HUES6 (cell line): Measurements from ENCODE around the gene MCOLN1.

Experiments used
- H3K27ac ChIP-seq: 2 replicates; pipeline ENCODE4 v1.7.0; 2013; ENCODE audit warnings: low read depth, mild to moderate bottlenecking, low read length, inconsistent platforms
- H3K27me3 ChIP-seq: 2 replicates; pipeline ENCODE4 v1.6.1; 2013; ENCODE audit warnings: low read length; ENCODE audit not compliant: control insufficient read depth, insufficient read depth
- H3K36me3 ChIP-seq: 2 replicates; pipeline ENCODE4 v1.6.1; 2013; ENCODE audit warnings: low read length; ENCODE audit not compliant: control insufficient read depth, insufficient read depth
- H3K4me1 ChIP-seq: 2 replicates; pipeline ENCODE4 v1.6.1; 2013; ENCODE audit warnings: low read length; ENCODE audit not compliant: control insufficient read depth, insufficient read depth
- H3K4me3 ChIP-seq: 2 replicates; pipeline ENCODE4 v1.5.1; 2013; ENCODE audit warnings: low read depth, low read length
- H3K9ac ChIP-seq: one replicate; pipeline ENCODE4 v1.6.1; 2013; ENCODE audit warnings: mild to moderate bottlenecking, low read length
- H3K9me3 ChIP-seq: 2 replicates; pipeline ENCODE4 v1.6.1; 2013; ENCODE audit warnings: low read depth, low read length; ENCODE audit not compliant: control insufficient read depth, insufficient read depth

Gene MCOLN1

DNA sequence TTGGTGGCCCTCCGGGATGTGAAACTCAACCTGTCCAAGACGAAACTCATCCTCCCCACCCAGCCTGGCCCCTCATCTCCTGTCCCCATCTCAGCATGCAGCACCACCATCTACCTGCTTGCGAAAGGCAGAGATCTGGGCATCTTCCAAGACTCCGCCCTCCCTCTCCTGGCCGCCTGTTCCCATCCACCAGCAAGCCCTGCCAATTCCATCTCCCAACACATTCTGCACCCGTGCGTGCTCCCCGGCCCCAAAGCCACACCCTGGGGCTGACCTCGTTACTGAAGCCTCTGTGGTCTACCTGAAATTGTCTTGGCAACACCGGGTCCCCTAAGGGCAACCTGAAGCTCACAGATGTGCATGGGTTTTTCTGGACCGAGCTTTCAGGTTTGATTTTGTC is 60.0 kb downstream of the MCOLN1 start:
- Histone ChIP-seq H3K27ac (no peak overlapping the region), H3K4me1 (no peaks in the 10 kb centered on the region), H3K27me3 (peaks cover 21% of the 10 kb centered on the region), H3K4me3 (no peak overlapping the region), H3K36me3 (no peaks in the 10 kb centered on the region), H3K9me3 (no peaks in the 10 kb centered on the region), H3K9ac (no peak overlapping the region)
